HG03095 (cell line): ENCODE measurements around the gene MPEG1.

Experiments
- ATAC-seq: cut with Tn5 transposase; IDR thresholded peaks from one replicate; pipeline ENCODE4 v1.9.1; 2021; ENCODE audit warnings: moderate library complexity; ENCODE audit not compliant: unreplicated experiment

MPEG1 gene

DNA sequence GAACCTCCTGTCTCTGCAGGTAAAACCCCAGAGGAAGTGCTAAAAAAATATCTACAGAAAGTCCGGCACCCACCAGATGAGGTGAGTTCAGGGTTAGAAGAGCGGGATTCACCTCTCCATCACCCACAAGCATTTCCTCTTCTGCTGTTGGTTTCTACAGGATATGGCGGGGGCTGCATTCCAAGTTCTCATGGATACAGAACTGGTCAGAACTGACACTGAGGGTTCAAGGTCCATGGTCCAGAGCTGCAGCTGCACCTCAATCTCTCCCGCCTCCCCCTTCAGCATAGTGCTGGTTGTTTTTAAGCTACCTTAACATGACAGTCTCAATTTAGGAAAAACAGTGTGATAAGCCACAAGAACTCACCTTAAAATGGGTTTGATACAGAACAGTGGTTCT, 21.6 kb downstream of the MPEG1 start:
- no peak for ATAC-seq

DNA sequence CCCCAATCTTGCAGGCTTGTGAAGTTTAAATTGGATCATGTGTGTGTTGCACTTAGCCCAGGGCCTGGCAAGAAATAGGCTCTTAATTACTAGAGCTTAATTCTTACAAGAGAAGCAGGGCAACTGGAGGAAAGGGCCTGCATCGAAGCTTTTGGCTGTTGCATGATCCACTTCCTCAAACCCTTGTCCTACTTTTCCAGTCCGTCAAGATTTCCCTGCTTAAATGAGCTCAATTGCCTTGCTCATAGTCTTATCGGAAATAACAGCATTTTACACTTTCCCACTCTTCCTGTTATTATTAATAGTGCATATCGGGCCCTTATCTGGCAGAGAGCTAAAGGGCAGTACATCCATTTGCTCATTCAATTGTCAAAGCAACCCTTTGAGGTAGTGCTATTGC, 22.7 kb downstream of the MPEG1 start:
- no peak for ATAC-seq

DNA sequence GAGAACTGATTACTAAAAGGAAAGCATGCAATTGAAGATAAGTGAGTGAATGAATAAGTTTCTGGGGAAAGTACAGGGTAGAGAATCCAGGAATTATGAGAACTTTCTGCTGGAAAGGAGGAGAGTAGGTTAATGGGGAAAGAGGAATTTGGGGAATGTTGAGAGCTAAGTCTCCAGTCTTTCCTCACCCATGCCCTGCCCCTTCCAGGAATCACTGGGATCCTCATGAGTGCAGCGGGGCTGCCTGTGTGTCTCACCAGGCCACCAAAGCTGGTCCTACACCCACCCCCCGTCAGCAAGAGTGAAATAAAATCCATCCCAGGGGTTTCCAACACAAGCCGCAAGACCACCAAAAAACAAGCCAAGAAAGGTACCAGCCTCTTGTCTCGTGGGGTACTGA, 23.8 kb downstream of the MPEG1 start:
- ATAC-seq: no peak

DNA sequence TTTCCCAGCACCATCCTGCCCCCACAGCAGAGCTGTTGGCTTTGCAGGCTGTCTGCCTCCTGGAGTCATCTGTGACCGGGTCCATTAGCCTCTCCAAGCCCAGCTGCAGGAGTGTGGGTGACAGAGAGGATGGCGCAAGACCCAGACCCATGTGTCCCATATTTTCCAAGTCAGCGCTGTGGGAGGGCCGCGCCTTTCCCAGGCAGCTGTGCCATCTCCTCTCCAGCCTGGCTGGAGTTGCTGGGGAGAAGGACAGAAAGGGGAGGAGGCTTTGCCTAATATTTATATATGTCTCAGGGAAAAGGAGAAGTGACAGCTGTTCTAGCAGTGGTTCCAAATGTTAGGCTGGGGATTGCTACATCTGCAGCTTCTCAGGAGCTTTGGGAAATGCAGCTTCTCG, 25.1 kb downstream of the MPEG1 start:
- ATAC-seq: no peak

DNA sequence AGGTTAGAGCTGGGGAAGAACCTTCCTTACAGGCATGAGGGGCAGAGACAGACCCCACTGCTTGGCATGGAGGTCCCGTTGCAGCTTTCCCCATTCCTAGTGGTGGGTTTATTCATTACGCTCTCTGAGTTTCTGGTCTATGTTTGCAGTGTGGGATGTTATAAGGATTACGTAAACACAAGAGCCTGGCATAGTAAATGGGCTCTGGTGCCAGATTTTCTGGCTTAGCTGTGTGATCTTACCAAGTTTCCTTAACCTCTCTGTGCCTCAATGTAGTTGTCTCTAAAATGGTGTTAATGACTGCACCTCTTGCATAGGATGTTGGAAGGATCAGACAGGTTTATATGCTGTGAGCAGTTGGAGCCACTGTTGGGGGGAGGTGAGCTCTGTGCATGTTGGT, 25.7 kb downstream of the MPEG1 start:
- ATAC-seq: no peak

DNA sequence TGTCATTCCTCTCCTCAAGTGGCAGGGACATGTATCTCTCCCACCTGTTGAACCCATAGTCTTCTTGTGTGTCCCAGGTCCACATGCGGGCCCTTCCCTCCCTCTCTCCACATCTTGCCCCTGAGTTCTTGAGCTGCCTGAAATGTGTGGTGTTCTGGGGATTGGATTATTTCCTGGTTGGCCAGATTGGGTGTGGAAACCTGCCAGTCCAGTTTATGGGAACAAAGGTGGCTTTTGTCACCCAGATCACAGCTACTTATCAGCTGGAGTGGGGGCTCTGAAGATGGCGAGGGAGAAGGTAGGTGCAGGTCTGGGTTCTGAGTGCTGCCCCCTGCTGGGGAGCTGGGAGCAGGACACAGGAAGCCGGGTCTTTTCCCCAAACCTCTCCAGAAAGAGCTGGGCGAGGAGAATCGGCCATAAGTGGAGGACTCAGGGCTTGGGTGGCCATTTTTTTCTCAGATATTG, 26.6 kb downstream of the MPEG1 start:
- ATAC-seq: no peak

DNA sequence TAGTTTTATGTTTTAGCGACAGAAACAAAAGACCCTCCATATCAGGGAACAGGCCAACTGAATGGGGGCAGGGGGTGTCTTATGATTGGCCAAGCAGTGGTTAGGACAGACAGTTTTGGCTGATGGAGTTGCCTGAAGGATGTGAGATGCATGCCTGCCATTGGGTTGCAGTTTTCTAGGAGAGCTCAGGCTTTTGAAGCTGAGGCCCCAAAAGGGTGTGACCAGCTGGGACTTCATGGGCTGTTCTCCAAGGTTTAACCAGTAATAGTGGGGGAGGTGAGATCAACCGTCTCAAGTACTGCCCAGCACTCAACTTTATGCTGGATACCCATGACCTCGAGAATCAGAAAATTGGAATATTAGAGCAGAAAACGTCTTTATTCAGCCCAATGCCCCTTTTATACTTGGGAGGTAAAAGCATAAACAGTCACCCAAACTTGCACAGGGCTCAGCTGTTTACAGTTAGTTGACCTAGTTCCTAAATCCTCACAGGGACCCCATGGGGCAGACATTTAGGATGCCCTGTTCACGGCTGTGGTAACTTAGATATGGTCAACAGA, 27.3 kb downstream of the MPEG1 start:
- no peak for ATAC-seq

DNA sequence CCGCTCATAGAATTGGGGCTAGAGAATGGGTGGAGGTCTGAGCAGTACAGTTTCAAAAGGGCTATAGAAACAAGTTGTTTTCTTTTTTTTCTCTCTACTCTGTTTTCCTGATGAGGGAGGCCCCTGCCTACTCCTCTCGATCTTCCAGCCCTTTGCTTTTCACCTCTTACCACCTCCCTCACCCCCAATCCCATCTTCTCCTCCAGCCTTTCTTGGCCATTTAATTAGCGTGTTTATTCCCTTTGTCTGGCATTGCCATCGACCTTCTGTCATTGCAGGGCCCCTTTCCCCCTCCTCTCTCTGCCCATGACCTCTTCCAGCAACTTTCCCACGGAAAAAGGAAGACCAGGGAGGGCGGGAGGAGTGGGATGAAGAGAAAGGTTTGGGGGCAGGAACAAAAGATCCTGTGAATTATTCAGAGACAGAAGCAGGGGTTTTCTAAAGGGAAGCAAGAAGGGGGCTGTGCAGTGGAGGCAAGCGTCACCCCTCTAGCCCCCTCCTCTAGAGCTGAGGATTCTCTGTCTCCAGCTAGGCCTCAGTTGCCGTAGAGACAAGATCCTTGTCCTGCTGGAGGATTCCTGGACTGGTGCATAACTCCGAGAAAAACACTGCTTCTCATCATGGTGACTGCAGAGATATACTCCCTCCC, 27.9 kb downstream of the MPEG1 start:
- no peak for ATAC-seq

DNA sequence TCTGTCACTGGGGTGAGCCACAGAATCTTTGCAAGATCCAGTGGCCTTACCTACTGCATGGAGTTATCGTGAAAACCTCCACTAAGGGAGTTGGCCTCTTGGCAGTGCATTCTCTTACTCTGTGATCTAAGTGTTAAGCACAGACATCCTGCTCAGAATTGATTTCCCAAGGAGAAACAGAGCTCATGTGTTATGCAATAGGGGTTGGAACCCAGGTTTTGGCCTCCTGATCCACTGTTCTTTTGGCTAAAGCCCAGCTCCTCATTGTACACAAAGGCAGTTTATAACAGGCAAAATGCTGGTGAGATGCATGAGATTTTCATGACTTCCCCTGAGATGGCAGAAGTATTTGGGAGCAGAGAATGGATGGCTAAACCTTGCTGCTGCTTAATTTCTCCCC, 29.0 kb downstream of the MPEG1 start:
- ATAC-seq: no peak

DNA sequence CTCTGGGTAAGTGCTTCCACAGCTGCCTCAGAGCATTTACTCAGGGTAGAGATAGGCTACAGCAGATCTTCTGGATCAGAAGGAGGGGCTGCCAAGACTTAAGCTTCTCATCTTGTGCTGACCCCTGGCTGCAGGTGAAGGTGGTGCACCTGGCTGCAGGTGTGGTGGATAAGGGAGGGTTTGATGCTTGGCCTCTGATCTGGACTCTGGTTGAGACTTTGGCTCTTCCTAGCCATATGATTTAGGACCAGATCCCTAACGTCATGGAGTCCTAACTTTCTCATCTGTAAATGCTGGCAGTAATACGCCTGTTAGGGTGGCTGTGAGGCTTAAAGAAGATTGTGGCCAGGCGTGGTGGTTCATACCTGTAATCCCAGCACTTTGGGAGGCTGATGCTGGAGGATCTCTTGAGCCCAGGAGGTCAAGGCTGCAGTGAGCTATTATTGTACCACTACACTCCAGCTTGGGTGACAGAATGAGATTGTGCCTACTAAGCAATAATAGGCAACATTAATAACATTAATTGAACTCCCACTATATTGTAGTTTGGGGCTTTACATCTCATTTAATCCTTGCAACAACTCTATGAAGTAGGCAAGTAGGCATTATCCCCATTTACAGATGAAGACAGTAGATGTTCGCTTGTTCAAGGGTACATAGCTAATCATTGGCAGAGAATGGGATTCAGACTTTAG, 30.1 kb downstream of the MPEG1 start:
- no peak for ATAC-seq

DNA sequence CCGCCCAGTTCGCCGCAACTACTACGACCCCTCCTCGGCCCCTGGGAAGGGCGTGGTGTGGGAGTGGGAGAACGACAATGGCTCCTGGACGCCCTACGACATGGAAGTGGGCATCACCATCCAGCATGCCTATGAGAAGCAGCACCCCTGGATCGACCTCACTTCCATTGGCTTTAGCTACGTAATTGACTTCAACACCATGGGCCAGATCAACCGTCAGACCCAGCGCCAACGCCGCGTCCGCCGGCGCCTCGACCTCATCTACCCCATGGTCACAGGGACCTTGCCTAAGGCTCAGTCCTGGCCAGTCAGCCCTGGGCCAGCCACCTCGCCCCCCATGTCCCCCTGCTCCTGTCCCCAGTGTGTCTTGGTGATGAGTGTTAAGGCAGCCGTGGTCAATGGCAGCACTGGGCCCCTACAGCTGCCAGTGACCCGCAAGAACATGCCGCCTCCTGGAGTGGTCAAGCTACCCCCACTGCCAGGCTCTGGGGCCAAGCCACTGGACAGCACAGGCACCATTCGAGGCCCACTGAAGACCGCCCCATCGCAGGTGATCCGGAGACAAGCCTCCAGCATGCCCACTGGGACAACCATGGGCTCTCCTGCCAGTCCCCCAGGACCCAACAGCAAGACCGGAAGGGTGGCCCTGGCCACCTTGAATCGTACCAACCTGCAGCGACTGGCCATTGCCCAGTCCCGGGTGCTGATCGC, 30.8 kb downstream of the MPEG1 start:
- ATAC-seq: no peak

DNA sequence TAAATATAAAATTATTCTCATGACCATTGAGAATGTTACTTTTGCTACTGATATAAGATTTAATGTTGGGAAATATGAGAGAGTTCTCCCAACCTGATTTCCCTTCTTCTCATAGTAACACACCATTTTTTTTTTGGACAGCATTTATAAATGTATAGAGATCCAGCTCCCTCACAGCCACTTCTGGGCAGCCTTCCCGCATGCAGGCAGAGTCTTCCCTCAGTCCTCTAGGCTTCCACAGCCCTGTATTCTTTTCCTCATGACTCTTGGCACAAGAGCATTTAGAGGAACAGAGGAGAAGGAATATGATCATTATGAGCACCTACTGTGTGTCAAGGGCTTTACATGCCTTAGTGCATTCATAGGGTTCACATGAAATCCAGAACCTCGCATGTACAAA, 31.8 kb downstream of the MPEG1 start:
- ATAC-seq: no peak

DNA sequence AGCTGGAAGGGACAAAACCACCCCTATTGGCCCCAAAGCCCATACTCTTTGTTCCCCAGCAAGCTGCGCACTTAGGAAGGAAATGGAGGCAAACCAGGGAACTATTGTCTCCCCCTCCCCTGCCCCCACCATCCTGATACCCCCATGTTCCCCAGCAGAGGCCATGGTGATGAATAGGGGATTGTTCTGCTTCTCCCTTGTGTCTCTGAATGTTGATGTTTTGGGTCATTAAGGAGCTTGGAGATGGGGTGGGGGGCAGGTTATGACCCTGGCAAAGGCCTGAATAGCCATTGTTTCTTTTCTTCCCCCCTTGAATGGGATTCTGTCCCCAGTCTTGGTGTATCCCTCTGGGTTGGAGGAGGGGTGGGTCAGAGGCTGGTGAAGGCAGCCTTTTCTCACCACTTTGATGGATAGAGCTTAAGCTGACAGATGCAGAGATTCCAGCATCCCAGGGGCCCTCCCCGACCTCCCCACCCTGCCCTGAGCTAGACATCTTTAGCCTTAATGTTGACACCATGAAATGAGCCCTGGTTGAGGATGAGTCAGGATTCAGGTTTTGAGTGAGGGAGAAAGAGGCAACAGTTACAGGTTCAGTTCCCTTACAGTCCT, 32.5 kb downstream of the MPEG1 start:
- ATAC-seq: no peak

DNA sequence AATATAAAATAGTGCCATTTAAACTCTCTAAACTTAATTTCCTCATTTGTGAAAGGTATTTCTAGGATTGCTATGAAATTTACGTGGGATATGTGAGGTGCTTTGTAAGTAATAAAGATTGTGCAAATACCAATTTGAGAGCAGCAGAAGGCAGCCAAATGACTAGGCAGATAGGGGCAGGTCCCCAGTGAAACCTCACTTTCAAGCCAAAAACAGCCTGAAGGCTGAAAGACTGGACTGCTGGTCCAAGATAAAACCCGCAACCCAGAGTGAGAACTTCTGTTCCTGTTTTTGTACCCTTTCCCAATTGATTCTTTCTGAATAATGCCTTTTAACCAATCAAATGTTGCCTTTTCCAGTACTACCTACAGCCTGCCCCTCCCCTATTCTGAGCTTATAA, 33.6 kb downstream of the MPEG1 start:
- no peak for ATAC-seq

DNA sequence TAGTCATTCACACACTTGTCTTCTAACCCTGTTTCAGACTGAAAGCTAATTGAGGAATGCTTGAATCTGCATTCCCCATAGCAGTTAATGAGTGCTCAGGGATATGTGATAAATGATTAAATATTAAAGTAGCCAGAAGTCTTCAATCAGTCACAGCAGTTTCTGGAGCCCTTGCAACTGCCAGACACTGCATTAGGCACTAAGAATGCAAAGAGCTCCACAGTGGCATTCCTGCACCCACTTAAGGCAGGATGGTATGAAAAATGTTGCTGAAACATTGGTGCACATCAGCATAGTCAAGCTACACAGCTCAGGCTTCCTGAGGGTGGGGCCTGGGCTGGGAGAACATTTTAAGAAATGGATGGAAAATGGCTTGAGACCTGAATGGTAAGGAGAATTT, 34.3 kb downstream of the MPEG1 start:
- no peak for ATAC-seq

DNA sequence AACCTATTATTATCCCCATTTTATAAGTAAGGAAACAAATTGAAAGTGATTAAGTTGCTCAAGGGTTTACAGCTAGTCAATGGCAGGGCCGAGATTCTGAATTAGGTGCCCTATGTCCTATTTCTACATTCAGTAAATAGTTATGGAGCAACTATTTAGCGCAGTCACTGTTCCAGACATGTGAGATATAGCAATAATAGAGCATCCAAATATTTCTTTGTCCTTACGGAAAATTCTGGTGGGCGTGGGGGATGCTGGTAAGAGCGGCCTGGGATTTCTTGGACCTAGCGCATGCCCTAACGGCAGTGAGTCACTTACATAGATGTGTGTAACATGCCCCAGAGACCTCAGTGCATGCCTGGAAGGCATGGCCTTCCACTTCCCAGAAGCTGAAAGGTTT, 36.4 kb downstream of the MPEG1 start:
- ATAC-seq: no peak

DNA sequence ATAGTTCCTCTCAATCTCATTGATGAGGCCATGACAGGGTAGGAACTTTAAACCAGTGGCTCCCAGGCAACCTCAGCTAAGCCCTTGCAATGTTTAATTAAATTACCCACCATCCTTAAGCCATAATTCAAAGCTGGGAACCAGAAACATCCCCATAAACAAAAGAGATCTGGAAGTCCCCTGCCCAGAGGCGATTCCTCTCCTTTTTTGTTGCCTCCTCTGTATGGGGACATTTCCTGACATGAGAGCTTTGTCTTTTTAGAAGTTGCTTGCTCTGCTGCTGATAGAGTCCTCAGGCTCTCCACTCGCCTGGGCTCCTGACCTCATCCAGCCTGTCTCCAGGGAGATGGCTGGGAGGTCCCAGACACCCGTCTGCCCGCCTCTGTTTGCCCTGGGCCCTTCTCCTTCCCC, 37.6 kb downstream of the MPEG1 start:
- no peak for ATAC-seq

DNA sequence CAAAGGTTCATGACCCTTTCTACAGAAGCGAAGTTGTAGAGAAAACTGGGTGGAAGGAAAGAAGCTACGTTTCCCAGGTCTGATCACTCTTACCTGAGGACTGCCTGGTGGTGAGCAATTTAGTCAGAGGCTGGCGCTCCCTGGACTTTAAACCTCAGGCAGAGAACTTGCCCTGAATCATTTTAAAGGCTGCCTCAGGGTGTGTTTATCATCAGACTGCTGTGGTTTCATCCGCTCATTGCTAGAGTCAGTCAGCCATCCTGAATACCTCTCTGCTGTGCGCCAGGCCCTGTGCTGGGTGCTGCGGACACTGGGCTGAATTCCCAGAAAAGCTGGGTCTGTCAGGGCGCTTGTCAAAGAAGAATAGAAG, 38.1 kb downstream of the MPEG1 start:
- ATAC-seq: no peak

DNA sequence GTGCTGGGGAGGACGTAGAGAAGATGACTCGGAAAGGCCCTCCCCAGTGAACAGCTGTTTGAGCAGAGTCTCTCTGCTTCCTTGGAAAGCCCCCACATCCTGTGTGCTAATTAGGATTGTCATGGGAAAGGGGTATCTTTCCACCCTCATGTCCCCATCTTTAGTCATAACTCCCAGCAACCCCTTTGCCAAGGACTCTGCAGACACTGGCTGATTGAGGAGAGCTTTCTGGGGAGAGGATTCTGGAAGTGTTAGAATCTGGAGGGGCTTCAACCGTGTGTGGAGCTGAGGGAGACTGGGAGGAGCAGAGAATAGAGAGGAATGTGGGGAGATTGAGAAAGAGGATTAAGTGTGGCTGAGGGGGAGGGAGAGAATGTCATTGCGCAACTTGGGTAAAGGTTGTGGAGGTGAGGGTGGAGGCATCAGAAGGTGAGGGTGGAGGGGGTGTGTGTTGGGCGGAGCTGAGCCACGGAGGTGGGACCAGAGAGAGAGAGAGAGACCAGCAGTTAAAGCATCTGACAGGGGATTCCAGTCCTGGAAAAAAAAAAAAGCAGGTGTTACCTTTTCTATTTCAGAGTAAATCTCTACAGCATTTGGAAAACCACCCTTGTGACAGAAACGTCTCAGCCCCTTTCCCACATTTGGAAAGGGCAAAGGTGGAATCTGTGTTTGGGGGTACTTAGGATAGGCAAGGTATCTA, 38.6 kb downstream of the MPEG1 start:
- no peak for ATAC-seq

DNA sequence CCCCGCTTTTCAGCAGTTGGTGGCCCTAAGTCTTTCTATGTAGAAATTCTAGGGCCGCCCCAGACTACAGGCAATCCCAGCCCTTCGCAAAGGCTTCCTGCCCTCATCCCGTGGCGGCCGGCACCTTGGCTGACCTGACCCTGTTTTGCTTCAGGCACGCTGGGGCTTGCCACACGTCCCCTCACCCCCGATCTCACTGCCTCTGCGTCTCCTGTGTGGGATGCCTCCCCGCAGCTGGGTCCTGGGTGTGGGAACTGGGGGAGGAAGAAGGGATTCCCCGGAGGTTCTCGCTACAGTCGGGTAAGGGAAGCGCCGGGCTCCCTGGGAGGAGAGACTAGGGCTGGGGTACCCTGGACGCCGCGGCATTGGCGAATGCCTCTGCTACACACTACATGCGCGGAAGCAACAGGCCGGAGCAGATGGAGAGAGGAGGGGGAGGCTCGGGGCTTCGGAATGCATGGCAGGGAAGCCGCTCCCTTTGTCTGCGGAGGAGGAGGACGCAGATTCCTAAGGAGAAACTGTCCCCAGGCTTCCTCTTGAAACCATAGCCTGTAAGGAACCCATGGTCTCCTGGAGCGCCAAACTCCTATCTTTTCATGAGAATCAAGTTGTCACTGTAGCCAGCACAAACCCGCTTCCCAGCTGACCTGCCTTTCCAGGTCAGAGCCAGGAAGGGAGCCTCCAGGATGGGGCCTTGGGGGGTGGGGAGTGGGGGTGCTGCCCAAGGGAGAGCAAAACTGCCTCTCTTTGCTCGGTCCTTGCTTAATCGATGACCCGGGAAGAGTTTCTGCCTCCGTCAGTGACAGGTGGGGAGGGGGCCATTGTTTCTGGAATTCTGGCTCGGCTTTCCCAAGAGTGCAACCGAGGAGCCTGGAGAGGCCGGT, 39.4 kb downstream of the MPEG1 start:
- ATAC-seq: no peak
